Peyer's patch (tissue), 4 donors: ENCODE results near the gene RNF187.

Experiments used
- CTCF ChIP-seq, 6 experiments: fragments of 450-650 bp in 4 of 6; fragments of 200-600 bp in 2 of 6; sonication (generic) in 1 of 6; IDR thresholded peaks; one replicate each; pipeline ENCODE4 v1.5.1; 2017 to 2019; ENCODE audit warnings: antibody characterized with exemption in 6 of 6, mild to moderate bottlenecking in 3 of 6, moderate library complexity in 1 of 6
- POLR2A ChIP-seq, 2 donors: fragments of 450-650 bp; IDR thresholded peaks; one replicate each; pipeline ENCODE4 v1.5.1; 2017; ENCODE audit warnings: antibody characterized with exemption in 2 of 2, mild to moderate bottlenecking in 2 of 2, moderate library complexity in 2 of 2

GRCh38 chr1:228472655-228473054, 14.5 kb upstream of the RNF187 start:
- TF ChIP-seq POLR2A (IDR thresholded peaks at IDR 0.05), result no peak
- no peak for TF ChIP-seq CTCF (IDR thresholded peaks at IDR 0.05)
